HL-60/S4 (cell line): ENCODE data around the gene FCHSD2.

Experiments
- in situ Hi-C: fragments of 300-500 bp; cut with MboI; formaldehyde crosslinking; loops from 2 replicates; pipeline ENCODE4 v1.14.3; 2022; ENCODE audit warnings: low sequenced_read_pairs

FCHSD2 gene

DNA sequence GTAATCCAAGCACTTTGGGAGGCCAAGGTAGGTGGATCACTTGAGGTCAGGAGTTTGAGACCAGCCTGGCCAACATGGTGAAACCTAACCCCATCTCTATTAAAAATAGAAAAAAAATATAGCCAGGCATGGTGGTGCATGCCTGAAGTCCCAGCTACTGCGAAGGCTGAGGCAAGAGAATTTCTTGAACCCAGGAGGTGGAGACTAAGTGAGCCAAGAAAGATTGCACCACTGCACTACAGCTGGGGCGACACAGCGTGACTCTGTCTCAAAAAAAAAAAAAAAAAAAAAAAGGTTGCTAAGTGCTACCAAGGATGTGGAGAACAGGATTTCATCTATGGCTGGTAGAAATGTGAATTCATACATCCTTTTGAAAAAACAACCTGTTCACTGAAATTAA is 291.3 kb downstream of the FCHSD2 start:
- in situ Hi-C loops = no loop called here

DNA sequence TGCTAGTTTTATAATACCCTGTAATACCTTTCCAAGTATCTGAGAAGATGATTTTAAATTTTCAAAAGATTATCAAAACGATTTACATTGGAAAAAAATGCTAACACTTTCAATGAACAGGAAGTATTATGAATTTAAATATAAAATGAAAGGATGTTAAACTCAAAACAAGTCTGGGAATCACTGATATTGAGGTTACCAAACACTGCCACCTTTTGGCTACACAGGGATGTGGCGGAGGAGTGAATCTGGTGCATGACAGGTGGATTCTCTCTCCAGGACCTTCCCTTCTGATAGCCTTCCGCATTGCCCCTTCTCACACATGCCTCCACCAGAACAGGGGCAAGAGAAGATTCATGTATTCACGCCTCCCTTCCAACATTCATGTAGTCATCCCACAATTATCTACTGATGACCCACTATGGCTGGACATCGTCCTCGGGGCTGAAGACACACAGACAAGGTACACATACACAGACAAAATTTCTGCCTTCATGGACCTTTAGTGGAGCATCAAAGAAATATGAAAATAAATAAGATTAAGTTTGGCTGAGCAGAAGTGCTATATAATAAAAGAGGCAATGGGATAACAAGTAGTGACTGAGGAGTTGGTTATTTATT is 293.2 kb downstream of the FCHSD2 start:
- in situ Hi-C loops = loop anchor here (25.0 kb wide), 1 partner anchor 313 kb away; no protein-coding TSS in a partner anchor

DNA sequence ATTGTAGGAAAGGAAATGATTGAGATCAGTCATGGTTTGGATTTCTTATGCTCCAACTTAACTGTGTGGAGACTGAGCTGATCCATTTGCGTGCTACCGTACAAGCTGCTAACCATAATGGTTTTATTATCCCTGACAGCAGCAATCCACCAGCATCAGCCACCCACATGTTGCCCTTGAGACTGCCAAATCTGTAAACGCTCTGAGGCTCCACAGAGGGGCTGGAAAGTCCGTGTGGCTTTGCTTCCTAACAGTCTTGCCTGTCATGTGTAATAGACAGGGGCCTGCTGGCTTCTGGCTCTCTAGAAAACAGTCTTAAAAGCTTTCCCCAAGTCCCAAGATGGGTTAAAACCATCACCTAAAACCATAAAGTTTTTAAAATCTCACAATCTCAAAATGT is 297.8 kb downstream of the FCHSD2 start:
- in situ Hi-C loops = loop anchor here (25.0 kb wide), 1 partner anchor 318 kb away; no protein-coding TSS in a partner anchor

DNA sequence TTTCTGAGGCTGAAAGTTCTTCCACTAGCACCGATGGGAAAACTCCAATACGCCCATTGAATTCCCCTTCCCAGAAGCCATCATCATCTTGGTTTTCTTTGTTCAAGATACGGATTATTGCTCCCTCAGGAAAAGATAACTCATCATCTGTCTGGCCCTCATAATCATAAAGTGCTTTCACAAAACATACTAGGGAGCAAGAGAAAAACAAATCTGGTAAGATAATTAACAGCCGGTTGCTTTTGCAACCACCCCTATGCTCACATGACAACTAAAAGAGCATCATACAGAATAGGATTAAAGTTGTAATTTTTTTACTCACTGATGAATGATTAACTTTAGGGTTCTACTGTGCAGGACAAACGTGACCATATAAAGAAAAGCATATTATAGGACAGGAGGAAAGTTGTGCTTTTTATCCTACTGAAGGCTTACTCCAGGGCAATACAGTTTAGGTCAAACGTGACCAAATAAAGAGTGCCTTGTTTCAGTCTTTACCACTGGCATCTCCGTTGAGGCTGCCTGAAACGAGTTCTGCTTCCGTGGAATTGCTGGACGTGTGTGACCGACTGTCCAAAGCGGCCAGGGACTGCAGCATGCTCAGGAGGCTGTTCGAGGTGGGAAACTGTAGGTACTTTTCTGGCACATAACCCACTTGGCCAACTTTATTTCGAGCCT is 299.3 kb downstream of the FCHSD2 start:
- in situ Hi-C loops = loop anchor here (25.0 kb wide), 1 partner anchor 320 kb away; no protein-coding TSS in a partner anchor

DNA sequence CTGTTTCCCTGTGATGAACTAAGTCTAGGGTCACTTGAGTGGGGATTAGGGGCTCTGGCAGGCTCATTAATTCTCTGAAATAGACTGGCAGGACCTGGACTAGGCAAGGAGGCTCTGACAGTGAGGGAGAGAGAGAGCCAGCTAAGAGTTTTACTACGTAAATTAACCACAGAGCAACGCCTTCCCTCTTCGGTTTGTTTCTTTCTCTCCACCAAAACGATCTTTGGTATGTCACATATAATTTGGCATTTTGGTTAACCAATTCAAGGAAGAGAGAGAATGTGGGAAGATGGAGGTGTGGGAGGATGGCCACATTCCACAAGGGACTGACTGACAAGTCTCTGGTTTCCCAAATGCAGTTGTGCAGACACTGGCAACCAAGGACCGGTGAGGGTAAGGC is 300.0 kb downstream of the FCHSD2 start:
- in situ Hi-C loops = loop anchor here (25.0 kb wide), 1 partner anchor 320 kb away; no protein-coding TSS in a partner anchor

DNA sequence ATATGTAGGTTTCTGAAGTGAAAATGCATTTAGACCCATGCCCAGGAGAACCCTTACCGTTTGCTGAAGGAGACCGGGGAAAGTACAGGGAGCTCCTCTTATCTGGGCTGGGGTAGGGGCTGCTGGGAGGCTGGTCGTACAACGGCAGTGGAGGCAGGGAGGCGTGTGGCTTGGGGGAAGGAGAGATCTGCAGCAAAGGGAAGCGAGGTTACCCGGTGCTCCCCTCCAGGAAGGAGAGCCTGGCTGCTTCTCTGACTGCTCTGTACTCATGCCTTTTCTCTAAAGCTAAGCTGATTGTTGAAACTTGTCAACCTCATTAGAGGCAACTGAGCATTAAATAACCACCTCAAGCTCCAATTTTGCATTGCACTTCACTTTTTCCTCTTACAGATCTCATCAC is 300.7 kb downstream of the FCHSD2 start:
- in situ Hi-C loops = loop anchor here (25.0 kb wide), 1 partner anchor 321 kb away; no protein-coding TSS in a partner anchor

DNA sequence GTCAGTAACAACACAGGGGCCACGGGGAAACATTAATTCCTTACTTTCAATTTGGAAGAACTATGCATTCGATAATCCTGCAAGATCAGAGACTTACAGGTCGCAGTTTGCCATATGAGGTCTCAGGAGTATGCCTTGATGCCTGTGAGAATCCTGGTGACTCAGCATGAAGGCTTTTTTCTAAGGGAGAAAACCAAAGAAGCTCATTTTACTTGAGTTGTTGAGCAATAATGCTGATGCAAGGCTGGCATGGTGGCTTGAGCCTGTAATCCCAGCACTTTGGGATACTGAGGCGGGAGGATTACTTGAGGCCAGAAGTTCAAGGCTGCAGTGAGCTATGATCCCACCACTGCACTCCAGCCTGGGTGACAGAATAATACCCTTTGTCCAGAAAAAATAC is 301.3 kb downstream of the FCHSD2 start:
- in situ Hi-C loops = loop anchor here (25.0 kb wide), 1 partner anchor 322 kb away; no protein-coding TSS in a partner anchor

DNA sequence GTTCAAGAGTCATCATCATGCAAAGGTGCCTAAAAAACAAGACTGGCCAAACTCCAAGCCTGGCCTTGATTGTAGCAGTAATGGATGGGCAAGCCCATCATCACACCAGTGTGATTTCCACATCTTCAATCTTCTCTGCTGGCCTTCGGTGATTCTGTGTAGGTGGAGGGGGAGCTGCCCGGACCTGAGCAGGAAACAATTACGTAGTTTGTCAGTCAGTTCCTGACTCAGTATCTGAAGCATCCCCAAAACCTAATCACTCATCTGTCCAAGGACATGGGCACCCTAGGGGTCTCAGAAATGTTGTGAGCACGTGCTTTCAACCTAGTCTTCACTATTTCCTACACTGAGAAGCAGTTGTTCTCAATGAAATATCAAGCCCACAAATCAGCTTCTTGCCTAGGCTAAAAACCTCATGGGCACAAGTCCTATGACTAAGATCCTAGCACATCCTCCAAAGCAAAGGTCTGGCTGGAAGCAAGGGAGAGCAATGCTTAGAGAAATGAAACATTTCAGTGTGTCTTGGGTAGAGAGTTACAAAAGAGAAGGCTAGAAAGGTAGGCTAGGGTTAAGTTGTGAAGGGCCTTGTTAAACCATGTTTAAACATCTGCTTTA is 303.3 kb downstream of the FCHSD2 start:
- in situ Hi-C loops = loop anchor here (25.0 kb wide), 1 partner anchor 324 kb away; no protein-coding TSS in a partner anchor

DNA sequence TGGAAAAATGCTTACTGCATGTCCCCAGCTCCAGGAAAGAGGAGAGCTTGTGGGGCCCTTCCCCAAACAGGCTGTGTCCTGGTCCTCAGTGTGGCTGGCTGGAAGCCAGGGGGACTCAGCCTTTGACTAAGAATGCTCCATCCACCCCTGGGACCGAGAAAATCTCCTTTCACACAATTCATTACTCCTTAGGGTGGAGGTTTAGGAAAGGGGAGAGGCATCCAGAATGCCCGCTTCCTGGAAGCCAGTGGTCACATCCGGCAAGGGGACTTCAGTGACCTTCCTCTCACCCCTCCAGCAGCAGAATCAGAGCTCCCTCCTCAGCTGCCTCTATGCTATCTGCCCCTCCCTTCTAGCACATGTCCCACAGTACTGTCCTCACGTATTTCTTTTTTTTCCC is 306.0 kb downstream of the FCHSD2 start:
- in situ Hi-C loops = loop anchor here (25.0 kb wide), 1 partner anchor 326 kb away; no protein-coding TSS in a partner anchor

DNA sequence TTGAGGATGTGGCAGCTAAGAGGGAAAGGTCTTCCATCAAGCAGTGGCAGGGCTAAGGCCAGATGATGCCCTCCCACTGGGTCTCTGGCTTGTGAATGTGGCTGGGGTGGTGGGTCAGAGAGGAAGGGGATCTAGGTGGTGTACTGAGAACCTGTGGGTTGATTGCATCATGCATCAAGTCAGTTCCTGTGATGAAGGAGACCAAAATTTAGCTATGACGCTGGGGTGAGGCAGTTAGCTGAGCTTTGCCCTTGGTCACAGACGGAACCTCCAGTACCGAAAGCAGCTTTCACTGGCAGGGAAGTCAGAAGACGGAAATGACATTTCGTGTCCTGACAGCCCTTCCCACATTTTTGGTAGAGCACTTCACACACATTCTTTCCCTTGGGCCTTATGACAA is 307.2 kb downstream of the FCHSD2 start:
- in situ Hi-C loops = loop anchor here (25.0 kb wide), 1 partner anchor 327 kb away; no protein-coding TSS in a partner anchor

DNA sequence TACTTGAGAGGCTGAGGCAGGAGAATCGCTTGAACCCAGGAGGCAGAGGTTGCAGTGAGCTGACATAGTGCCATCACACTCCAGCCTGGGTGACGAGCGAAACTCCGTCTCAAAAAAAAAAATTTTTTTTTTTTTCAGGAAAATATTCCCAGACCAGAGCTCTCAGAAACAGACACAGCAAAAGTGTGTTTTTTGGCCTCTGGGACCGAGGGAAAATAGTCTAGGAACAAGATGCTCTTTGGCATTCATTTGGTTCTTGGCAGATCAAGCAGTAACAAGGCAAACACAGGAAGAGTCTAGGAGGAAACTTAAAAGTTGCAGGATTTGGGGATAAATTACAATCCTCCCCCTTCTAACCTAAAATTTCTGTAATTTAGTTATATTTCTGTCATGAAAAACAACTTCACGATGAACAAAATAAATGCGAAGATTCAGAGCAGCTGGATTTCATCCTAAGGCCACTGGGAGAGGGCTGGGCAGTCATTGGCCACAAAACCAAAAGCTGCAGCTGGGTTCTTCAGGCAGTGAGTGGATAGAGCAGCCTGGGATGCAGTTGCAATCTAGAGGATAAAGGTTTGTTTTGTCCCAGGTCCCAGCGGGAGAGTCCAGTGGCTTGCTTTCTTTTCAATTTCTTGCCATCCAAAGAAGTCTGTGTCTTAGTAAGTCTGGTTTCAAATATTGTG is 308.2 kb downstream of the FCHSD2 start:
- in situ Hi-C loops = loop anchor here (25.0 kb wide), 1 partner anchor 328 kb away; no protein-coding TSS in a partner anchor

DNA sequence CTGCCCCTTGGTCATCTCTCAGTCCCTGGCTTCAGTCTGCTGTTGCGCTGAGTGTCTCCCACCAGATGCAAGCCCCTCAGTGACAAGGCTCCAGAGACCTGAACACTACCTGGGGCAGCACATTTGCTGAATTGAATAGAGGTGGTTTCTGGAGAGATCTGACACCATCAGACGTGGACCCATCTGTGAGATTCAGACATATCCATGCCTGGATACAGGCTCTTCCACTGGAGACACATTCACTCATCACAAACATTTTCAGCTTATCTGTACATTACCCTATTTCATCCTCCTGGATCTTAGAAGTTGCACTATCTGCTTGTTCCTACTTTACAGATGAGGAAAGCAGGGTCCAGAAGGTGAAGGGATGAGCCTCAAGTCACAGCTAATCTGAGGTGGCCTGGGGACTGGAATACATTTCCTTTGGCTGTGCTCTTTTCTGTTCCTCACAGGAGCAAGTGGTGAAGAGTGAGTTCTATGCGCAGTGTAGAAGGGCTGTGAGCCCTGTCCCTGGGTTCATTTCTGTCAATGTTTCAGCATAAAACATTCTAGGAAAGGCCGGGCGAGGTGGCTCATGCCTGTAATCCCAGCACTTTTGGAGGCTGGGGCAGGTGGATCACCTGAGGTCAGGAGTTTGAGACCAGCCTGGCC is 308.9 kb downstream of the FCHSD2 start:
- in situ Hi-C loops = loop anchor here (25.0 kb wide), 1 partner anchor 329 kb away; no protein-coding TSS in a partner anchor

DNA sequence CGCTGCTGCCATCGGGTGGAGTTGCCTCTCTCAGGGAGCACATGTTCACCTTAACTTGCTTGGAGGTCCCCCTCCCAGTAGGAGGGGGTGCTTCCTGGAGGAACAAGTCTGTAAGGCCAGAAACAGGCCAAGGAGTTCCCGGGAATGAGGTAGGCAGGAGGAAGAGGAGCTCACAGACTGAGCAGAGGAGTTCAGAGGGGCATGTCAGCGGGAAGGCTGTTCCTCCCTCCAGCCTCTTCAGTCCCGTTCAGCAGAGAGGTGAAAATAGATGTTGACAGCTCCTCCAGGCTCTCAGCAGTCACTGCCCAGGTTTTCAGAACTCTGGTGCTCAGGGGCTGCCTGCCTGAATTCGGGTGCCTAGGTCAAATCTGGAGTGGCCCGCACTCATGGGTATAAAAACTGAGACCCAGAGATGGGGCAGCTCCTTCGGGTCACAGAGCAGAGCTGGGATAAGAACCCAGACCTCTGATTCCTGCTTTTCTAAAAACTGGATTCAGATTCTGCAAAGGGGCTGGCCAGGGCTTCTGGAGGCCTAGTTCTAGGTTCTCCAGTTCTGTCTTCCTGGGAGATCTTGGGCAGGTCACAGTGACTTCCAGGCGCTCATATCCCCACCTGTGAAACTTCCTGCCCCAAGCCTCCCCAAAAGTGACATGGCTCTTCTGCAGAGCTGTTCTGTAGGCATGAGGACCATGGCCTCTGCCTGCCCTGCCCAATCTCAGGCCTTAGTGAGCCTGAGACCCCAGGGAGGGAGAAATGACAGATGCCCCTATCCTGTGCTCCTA is 309.6 kb downstream of the FCHSD2 start:
- in situ Hi-C loops = loop anchor here (25.0 kb wide), 1 partner anchor 330 kb away; no protein-coding TSS in a partner anchor

DNA sequence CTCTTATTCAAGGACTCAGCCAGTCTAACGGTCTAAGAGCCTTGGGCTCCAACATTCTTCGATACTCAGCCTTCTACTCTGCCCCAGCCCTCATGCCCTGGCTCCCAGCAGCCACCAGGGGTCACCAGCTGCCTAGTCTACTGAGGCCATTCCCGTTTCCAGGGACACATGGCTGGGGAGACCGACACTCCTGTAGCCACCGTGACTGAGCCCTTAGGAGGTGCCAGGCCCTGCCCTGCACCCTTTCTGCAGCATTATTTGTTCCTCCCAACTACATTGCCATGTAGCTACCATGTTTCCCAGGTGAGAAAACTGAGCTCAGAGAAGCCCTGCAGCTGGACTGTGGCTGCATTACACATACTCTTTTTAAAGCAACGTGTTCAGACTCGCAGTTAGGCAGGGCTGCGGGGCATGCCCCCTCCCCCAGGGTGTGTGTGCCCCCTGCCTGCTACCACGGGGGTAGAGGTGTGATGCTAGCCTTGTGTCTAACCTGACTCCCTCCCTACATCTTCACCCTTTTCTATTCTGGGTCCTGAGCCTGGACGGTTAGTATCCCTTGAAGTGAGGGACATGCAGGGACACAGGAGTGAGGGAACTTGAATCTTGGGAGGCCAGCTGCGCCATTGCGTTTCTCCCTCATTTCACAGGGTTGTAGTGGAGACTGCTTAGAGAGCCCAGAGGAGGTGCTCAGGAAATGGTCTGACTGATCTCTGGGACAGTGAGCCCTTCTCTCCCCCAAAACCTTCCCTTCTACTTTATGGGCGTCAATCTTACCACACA is 310.4 kb downstream of the FCHSD2 start:
- in situ Hi-C loops = loop anchor here (25.0 kb wide), 1 partner anchor 331 kb away; no protein-coding TSS in a partner anchor

DNA sequence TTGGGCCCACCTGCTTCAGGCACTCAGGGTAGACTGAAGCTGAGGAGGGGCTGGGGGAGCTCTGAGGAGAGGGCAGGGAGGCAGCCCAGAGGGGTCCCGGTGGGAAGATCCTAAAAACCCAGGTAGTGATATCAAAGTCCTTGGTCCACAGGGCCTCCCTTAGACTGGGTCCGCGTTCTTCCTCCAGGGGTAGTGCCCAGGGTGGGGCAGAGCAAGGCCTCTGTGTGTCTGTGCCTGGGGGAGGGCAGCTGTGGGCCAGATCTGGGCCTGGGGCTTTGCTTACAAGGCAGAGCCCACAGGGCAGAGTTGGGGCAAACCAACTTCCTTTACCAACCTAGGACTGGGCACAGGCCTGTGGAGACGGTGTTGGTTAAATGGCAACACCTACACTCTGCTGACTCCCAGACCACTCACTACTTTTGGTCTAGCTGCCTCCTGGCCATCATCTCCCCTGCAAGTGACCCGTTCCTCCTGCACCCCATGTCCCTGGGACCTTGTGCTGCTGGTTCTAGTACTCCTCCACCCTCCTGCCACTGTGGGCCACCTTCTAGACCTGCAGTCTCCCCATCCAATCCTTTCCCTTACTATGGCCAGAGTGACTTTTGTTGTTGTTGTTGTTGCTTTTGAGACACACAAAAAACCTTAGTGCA is 312.1 kb downstream of the FCHSD2 start:
- in situ Hi-C loops = loop anchor here (25.0 kb wide), 1 partner anchor 332 kb away; no protein-coding TSS in a partner anchor

DNA sequence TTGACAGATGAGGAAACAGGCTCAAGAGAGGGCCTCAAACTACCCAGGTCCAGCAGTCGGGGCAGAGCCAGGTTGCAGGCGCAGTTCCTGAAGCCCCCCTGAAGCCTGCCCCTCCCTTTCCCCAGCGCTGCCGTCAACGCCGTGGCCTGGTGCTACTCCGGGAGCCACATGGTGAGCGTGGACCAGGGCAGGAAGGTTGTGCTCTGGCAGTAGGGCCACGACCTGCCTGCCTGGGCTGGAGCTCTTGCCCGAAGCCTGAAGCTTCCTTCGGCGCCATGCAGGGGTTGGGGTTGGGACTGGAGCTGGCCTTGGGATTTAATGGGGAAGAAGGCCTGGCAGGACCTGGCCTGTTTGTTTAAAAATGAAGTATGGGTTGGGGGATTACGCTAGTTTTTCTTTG is 312.9 kb downstream of the FCHSD2 start:
- in situ Hi-C loops = loop anchor here (25.0 kb wide), 1 partner anchor 333 kb away; no protein-coding TSS in a partner anchor

DNA sequence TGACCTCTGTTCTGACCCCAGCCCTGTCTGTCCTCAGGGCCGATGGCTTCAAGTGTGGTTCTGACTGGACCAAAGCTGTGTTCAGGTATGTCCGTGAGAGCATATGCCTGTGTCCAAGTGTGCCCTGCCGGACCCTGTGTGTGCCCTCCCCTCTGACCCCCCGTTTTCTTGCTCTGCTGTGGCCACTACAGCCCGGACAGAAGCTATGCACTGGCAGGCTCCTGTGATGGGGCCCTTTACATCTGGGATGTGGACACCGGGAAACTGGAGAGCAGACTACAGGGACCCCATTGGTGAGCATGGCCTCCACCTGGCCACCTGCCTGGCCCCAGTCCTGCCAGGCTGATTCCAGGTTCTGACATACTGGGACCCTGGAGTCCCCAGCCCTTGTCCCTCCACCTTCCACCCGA is 313.4 kb downstream of the FCHSD2 start:
- in situ Hi-C loops = loop anchor here (25.0 kb wide), 1 partner anchor 334 kb away; no protein-coding TSS in a partner anchor

DNA sequence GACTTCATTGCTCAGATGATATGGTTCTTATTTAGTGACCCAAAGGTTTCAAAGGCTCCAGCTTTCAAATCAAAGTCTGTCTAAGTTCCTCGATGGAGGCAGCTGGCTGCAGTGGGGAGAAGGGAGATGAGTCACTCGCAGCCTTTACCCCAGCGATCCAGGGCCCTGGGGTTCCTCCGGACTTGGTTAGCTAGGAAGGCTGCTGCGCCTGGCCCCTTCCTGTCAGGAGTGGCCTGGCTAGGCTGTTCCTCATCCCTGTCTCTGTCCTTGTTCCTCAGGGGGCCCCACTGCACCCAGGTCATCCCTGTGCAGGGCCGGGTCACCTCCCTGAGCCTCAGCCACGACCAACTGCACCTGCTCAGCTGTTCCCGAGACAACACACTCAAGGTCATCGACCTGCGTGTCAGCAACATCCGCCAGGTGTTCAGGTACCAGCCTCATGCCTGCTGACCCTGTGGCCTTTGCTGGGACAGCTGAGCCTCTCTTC is 314.0 kb downstream of the FCHSD2 start:
- in situ Hi-C loops = loop anchor here (25.0 kb wide), 1 partner anchor 334 kb away; no protein-coding TSS in a partner anchor
